HCT116 (cell line): ENCODE results near the gene HIP1. TPM values are rescaled to one million over a fixed set of nuclear protein-coding genes. Genes with fewer than 3 reads are reported as not detected.

Experiments used
- ATAC-seq: fragments of 200-7000 bp; cut with Tn5 transposase; 2 replicates; pipeline ENCODE4 v1.9.1; 2020; ENCODE audit warnings: mild to moderate bottlenecking, moderate library complexity
- BruUV-seq: library from RNA; stranded (reverse); fragments of 400-500 nt; replicated peaks from 2 replicates; lab custom pipeline; 2021; lab: Mats Ljungman, UMichigan
- CTCF ChIA-PET: fragments of 300-600 bp; sonication (Branson Sonifier 250); formaldehyde crosslinking; loops from one replicate; lab custom pipeline; 2021; ENCODE audit warnings: antibody characterized with exemption; lab: Charles Lee
- POLR2A ChIA-PET: fragments of 300-600, 350-600 bp; sonication (Branson Sonifier 250); formaldehyde crosslinking; loops from one replicate; lab custom pipeline; 2021; ENCODE audit warnings: antibody characterized with exemption; lab: Charles Lee
- RAD21 ChIA-PET, 2 experiments: fragments of 300-600 bp; sonication (Branson Sonifier 250); formaldehyde crosslinking; loops; one replicate each; lab custom pipeline; 2023; ENCODE audit warnings: low total read pairs in 2 of 2; ENCODE audit not compliant: uncharacterized antibody in 2 of 2, unreplicated experiment in 2 of 2, low non-redundant PET in 1 of 2; lab: Charles Lee
- DNase-seq: peaks from one replicate; pipeline ENCODE4 v3.0.0-alpha.2; 2010; ENCODE audit warnings: low read depth, low spot score
- H2AFZ ChIP-seq: fragments of 200-600 bp; shearing (Covaris generic), sonication (generic); 2 replicates; pipeline ENCODE4 v1.6.1; 2017; ENCODE audit warnings: low read depth, mixed run types, mixed read lengths, antibody characterized with exemption, low read length; ENCODE audit not compliant: poor library complexity, severe bottlenecking
- H3K27ac ChIP-seq: 2 replicates; pipeline ENCODE4 v1.5.1; 2012; ENCODE audit warnings: low read depth, low read length
- H3K27me3 ChIP-seq: fragments of 200-600 bp; sonication (generic); 2 replicates; pipeline ENCODE4 v1.6.1; 2016; ENCODE audit warnings: mixed run types, low read length, mixed read lengths; ENCODE audit not compliant: insufficient read depth
- H3K36me3 ChIP-seq, 2 experiments: fragments of 200-500 bp in 1 of 2; fragments of 200-600 bp in 1 of 2; sonication (Bioruptor generic) in 1 of 2; sonication (generic) in 1 of 2; 2 replicates each; pipeline versions ENCODE4 v1.5.1 to v1.6.1; 2014 to 2016; ENCODE audit warnings: low read length in 2 of 2, inconsistent platforms in 1 of 2, mixed read lengths in 1 of 2, mixed run types in 1 of 2; ENCODE audit not compliant: insufficient read depth in 2 of 2, control insufficient read depth in 1 of 2
- H3K4me1 ChIP-seq, 2 experiments: fragments of 200-600 bp in 1 of 2; sonication (generic) in 1 of 2; 2 replicates each; pipeline versions ENCODE4 v1.5.1 to v1.6.1; 2012 to 2017; ENCODE audit warnings: low read length in 2 of 2, inconsistent platforms in 1 of 2, mild to moderate bottlenecking in 1 of 2, mixed read lengths in 1 of 2, mixed run types in 1 of 2, moderate library complexity in 1 of 2; ENCODE audit not compliant: insufficient read depth in 2 of 2, control insufficient read depth in 1 of 2
- H3K4me2 ChIP-seq: fragments of 200-600 bp; sonication (generic); 2 replicates; pipeline ENCODE4 v1.6.1; 2017; ENCODE audit warnings: mixed run types, low read length, mixed read lengths
- H3K4me3 ChIP-seq, 2 experiments: fragments of 200-600 bp in 1 of 2; sonication (generic) in 1 of 2; replicated peaks in 1 of 2; 2 replicates each; pipeline ENCODE4 v1.5.1; 2011 to 2016; ENCODE audit warnings: low read length in 2 of 2, control low read depth in 1 of 2, low read depth in 1 of 2, mild to moderate bottlenecking in 1 of 2, mixed read lengths in 1 of 2, mixed run types in 1 of 2
- H3K79me2 ChIP-seq: fragments of 200-600 bp; sonication (generic); 2 replicates; pipeline ENCODE4 v1.6.1; 2017; ENCODE audit warnings: mild to moderate bottlenecking, mixed run types, low read length, moderate library complexity, mixed read lengths; ENCODE audit not compliant: insufficient read depth
- H3K9ac ChIP-seq: fragments of 200-600 bp; sonication (generic); 2 replicates; pipeline ENCODE4 v1.6.1; 2016; ENCODE audit warnings: low read length, mixed read lengths
- H3K9me2 ChIP-seq: fragments of 200-600 bp; sonication (generic), shearing (Covaris generic); 2 replicates; pipeline ENCODE4 v1.6.1; 2017; ENCODE audit warnings: mixed run types, mild to moderate bottlenecking, moderate library complexity; ENCODE audit not compliant: insufficient read depth
- H3K9me3 ChIP-seq, 2 experiments: fragments of 200-500 bp in 1 of 2; fragments of 200-600 bp in 1 of 2; sonication (Bioruptor generic) in 1 of 2; sonication (generic) in 1 of 2; 2 replicates each; pipeline ENCODE4 v1.6.1; 2014 to 2017; ENCODE audit warnings: low read length in 2 of 2, mixed read lengths in 2 of 2, inconsistent platforms in 1 of 2, low read depth in 1 of 2, mild to moderate bottlenecking in 1 of 2, mixed run types in 1 of 2, moderate library complexity in 1 of 2; ENCODE audit not compliant: control insufficient read depth in 1 of 2, insufficient read depth in 1 of 2
- H4K20me1 ChIP-seq: fragments of 200-600 bp; sonication (generic), shearing (Covaris generic); 2 replicates; pipeline ENCODE4 v1.6.1; 2017; ENCODE audit warnings: mixed run types, mild to moderate bottlenecking, moderate library complexity; ENCODE audit not compliant: insufficient read depth
- CBX3 ChIP-seq: IDR thresholded peaks from 2 replicates; pipeline ENCODE4 v1.6.1; 2012; ENCODE audit warnings: low read depth
- CEBPB ChIP-seq: IDR thresholded peaks from 2 replicates; pipeline ENCODE4 v1.6.1; 2012; ENCODE audit warnings: low read depth
- CTCF ChIP-seq, 3 experiments: fragments of 200-600 bp in 1 of 3; sonication (generic) in 1 of 3; IDR thresholded peaks in 2 of 3; conservative IDR thresholded peaks in 1 of 3; 2 replicates each; pipeline ENCODE4 v1.5.1; 2012 to 2017; ENCODE audit warnings: low read depth in 2 of 3, low read length in 2 of 3, antibody characterized with exemption in 1 of 3, borderline replicate concordance in 1 of 3, control low read depth in 1 of 3, mild to moderate bottlenecking in 1 of 3, mixed read lengths in 1 of 3, mixed run types in 1 of 3, moderate library complexity in 1 of 3; ENCODE audit not compliant: insufficient read depth in 1 of 3
- ELF1 ChIP-seq: IDR thresholded peaks from 2 replicates; pipeline ENCODE4 v1.6.1; 2012; ENCODE audit warnings: low read depth, borderline replicate concordance
- EZH2phosphoT487 ChIP-seq: fragments of 200-600 bp; IDR thresholded peaks from 2 replicates; pipeline ENCODE4 v1.6.1; 2018; ENCODE audit warnings: antibody characterized with exemption, borderline replicate concordance
- MAX ChIP-seq: IDR thresholded peaks from 2 replicates; pipeline ENCODE4 v1.6.1; 2012
- POLR2AphosphoS5 ChIP-seq: IDR thresholded peaks from 2 replicates; pipeline ENCODE4 v1.6.1; 2011; ENCODE audit warnings: mild to moderate bottlenecking, low read depth, low read length, moderate library complexity
- REST ChIP-seq: IDR thresholded peaks from 2 replicates; pipeline ENCODE4 v1.6.1; 2012; ENCODE audit warnings: low read depth
- SIN3A ChIP-seq: IDR thresholded peaks from 2 replicates; pipeline ENCODE4 v1.6.1; 2012; ENCODE audit warnings: low read depth
- TCF7L2 ChIP-seq: IDR thresholded peaks from 2 replicates; pipeline ENCODE4 v1.7.0; 2011; ENCODE audit warnings: borderline replicate concordance, inconsistent platforms; ENCODE audit not compliant: insufficient read depth, insufficient read length; ENCODE audit errors: extremely low read depth
- YY1 ChIP-seq: IDR thresholded peaks from 2 replicates; pipeline ENCODE4 v1.6.1; 2011; ENCODE audit warnings: low read length, low read depth, moderate library complexity, mild to moderate bottlenecking; ENCODE audit not compliant: insufficient replicate concordance; ENCODE audit errors: extremely low read depth
- ZBTB33 ChIP-seq: IDR thresholded peaks from 2 replicates; pipeline ENCODE4 v1.6.1; 2011; ENCODE audit warnings: mild to moderate bottlenecking, low read length, moderate library complexity; ENCODE audit not compliant: insufficient replicate concordance; ENCODE audit errors: extremely low read depth
- ZFX ChIP-seq: fragments of 450-650 bp; IDR thresholded peaks from 2 replicates; pipeline ENCODE4 v1.6.1; 2017
- intact Hi-C: fragments of 100-400 bp; cut with micrococcal nuclease; formaldehyde crosslinking; loops from 2 replicates; pipeline ENCODE4 v1.10.0; 2022
- total RNA-seq: library from RNA; stranded (reverse); gene quantifications from one replicate; pipeline ENCODE4 v1.2.1, GENCODE V29; 2021; ENCODE audit not compliant: unreplicated experiment

HIP1 gene
- total RNA-seq, 1 experiment from 2014 or later: 22.1 TPM

GRCh38 chr7:75696263-75697037 lies 42.3 kb downstream of the HIP1 start:
- no peaks in the 10 kb centered on the region for H3K79me2 ChIP-seq
- no peaks in the 10 kb centered on the region for H3K9me2 ChIP-seq
- no peak for ATAC-seq
- no peak overlapping the region for H3K4me2 ChIP-seq
- no peak overlapping the region for H2AFZ ChIP-seq
- ChIA-PET POLR2A (no interaction called here), RAD21 (no interaction called here), CTCF (no interaction called here)
- no peaks in the 10 kb centered on the region for H4K20me1 ChIP-seq
- H3K4me1 ChIP-seq: no peaks in the 10 kb centered on the region
- H3K36me3 ChIP-seq: no peaks in the 10 kb centered on the region
- no peaks in the 10 kb centered on the region for H3K9me3 ChIP-seq
- no peak for DNase-seq
- intact Hi-C loops: no loop called here
- no peaks in the 10 kb centered on the region for H3K27me3 ChIP-seq
- no TSS peak for BruUV-seq
- H3K4me3 ChIP-seq: no peak overlapping the region
- H3K9ac ChIP-seq: no peak overlapping the region
- no peak overlapping the region for H3K27ac ChIP-seq
- TF ChIP-seq EZH2phosphoT487: no peak
- no peak for TF ChIP-seq CEBPB
- TF ChIP-seq CBX3: no peak
- TF ChIP-seq SIN3A: no peak
- TF ChIP-seq ZBTB33: no peak
- no peak for TF ChIP-seq ELF1
- TF ChIP-seq POLR2AphosphoS5: no peak
- TF ChIP-seq TCF7L2: no peak
- no peak for TF ChIP-seq YY1
- TF ChIP-seq MAX: no peak
- no peak for TF ChIP-seq CTCF (IDR thresholded peaks at IDR 0.05 in 2 of 3, conservative IDR thresholded peaks at IDR 0.05 in 1 of 3; ENCODE audit: borderline replicate concordance in 1 of 3, insufficient read depth in 1 of 3, low read depth in 2 of 3, low read length in 2 of 3)
- no peak for TF ChIP-seq ZFX
- no peak for TF ChIP-seq REST
- TF ChIP-seq, all 23 proteins: peak for 0
